Effector memory CD4-positive, alpha-beta T cell (primary cell): Measurements from ENCODE around the gene SLAMF6.
"Not testable (repeated sequence)": the region's sequence is repeated elsewhere in the genome, so short reads cannot be mapped to it uniquely, and the experiment has no call there.

Experiments
- DNase-seq, 3 donors: peaks; one replicate each; pipeline ENCODE4 v3.0.0-alpha.2; 2020
- H3K27ac ChIP-seq: 2 replicates; pipeline ENCODE4 v1.7.0; 2013; ENCODE audit warnings: mild to moderate bottlenecking, low read length, moderate library complexity; ENCODE audit not compliant: insufficient read depth, poor library complexity, severe bottlenecking
- H3K27me3 ChIP-seq: replicated peaks from 2 replicates; pipeline ENCODE4 v1.7.0; 2013; ENCODE audit warnings: mild to moderate bottlenecking, low read length; ENCODE audit not compliant: insufficient read depth, control insufficient read depth, poor library complexity, severe bottlenecking
- H3K36me3 ChIP-seq: 2 replicates; pipeline ENCODE4 v1.7.0; 2013; ENCODE audit warnings: mild to moderate bottlenecking, low read length, moderate library complexity; ENCODE audit not compliant: control insufficient read depth, insufficient read depth
- H3K4me1 ChIP-seq: 2 replicates; pipeline ENCODE4 v1.7.0; 2013; ENCODE audit warnings: low read length, mild to moderate bottlenecking; ENCODE audit not compliant: control insufficient read depth, insufficient read depth, poor library complexity, severe bottlenecking
- H3K4me3 ChIP-seq: 2 replicates; pipeline ENCODE4 v1.7.0; 2013; ENCODE audit warnings: low read length, low read depth, mild to moderate bottlenecking; ENCODE audit not compliant: insufficient read depth, poor library complexity, severe bottlenecking
- H3K9me3 ChIP-seq: 2 replicates; pipeline ENCODE4 v1.7.0; 2013; ENCODE audit warnings: mild to moderate bottlenecking, low read length, moderate library complexity; ENCODE audit not compliant: control insufficient read depth

The SLAMF6 gene

DNA sequence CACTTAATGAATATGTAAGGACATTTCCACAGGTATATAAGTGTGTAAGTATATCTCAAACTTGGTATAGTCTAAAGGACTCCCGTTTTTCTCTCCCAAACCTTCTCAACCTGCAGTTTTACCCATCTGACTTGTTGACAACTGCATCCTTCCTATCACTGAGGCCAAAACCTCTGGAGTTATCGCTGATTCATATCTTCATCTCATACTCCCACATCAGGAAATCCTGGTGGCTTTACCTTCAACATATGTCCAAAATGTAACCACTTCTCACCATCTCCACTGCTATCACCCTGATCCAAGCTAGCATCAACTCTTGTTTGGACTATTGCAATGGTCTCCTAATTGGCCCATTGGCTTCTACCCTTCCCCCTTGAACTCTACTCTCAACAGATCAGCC is 30.4 kb downstream of the SLAMF6 start:
- H3K4me3 ChIP-seq: no peak overlapping the region
- no peaks in the 10 kb centered on the region for H3K4me1 ChIP-seq
- no peak overlapping the region for H3K27ac ChIP-seq
- no peaks in the 10 kb centered on the region for H3K27me3 ChIP-seq
- H3K36me3 ChIP-seq: peaks cover 58% of the 10 kb centered on the region
- DNase-seq: no peak
- H3K9me3 ChIP-seq: no peaks in the 10 kb centered on the region

DNA sequence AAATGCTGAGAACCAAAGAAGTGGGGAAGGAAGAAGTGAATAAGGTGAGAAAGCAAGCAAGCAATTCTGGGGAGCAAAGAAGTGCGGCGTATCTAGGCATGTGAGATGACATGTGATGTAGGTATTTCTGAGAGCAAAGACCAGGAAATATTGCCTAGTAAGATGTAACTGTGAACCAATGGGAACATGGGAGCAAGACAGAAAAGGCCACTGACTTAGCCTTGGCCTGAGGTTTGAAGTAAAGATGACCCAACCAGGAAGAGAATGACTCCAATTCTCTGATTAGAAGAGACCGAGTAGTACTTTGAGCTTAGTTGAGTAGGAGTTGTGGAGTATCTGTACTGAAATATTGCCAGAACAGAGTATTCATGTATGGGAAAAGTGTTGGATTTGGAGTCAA is 31.1 kb downstream of the SLAMF6 start:
- Histone ChIP-seq H3K4me3 (no peak overlapping the region), H3K36me3 (peaks cover 63% of the 10 kb centered on the region), H3K27ac (no peak overlapping the region), H3K9me3 (no peaks in the 10 kb centered on the region), H3K27me3 (no peaks in the 10 kb centered on the region), H3K4me1 (no peaks in the 10 kb centered on the region)
- no peak for DNase-seq

DNA sequence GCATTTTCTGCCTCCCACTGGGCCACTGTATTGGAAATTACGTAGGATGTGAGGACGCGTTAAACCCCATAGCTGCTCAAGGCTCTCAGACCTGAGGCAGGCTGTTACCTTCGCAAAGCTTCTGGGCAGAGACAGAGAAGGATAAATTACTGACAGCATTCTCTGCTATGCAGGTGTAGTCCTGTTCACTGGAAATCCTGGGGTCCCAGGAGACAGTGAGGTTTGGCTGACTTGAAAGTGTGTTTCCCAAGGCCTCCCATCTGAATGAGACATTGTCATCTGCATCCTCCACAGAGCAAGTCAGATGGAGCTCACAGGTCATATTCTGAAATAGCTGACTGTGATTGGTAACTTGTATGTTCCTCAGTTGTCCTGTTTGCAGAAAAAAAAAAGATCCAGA is 32.0 kb downstream of the SLAMF6 start:
- peak overlapping the region; percentile 0 for H3K27ac ChIP-seq
- H3K9me3 ChIP-seq: no peaks in the 10 kb centered on the region
- H3K36me3 ChIP-seq: peaks cover 64% of the 10 kb centered on the region
- no peak for DNase-seq
- H3K27me3 ChIP-seq: no peaks in the 10 kb centered on the region
- H3K4me3 ChIP-seq: no peak overlapping the region
- H3K4me1 ChIP-seq: no peaks in the 10 kb centered on the region

DNA sequence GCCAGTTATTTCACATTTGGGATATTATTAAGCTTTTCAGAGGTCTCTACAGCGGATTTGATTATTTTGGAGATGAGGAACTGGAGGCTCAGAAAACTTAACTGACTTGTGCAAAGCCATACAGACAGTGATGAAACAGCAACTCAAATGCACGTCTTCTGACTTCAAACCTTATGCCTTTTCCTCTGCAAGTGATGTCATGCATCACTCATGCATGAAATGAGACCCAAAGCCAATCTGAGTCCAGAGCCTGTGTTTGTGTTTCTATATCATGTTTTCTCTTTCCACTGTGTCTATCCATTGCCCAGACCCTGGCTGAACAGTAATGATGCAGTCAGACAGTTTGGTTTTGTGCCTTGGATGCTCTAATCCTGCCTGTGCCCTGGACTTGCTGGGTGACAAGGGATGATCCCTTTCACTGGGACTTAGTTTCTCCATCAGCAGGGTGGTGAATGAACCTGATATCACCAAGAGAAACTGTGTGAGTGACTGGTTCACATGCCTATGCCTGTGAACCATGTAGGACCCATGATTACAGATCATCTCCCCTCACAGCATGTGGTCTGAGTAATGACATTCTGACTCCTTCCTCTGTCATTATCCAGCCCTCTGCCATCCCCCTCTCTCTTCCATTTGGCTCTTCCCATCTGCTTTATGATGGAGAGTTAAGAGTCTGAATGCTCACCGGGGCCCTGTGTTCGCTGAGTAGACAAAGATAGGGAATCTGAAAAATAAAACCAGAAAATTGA is 33.4 kb downstream of the SLAMF6 start:
- no peak for DNase-seq
- peaks cover 62% of the 10 kb centered on the region for H3K36me3 ChIP-seq
- H3K4me1 ChIP-seq: no peaks in the 10 kb centered on the region
- H3K27ac ChIP-seq: no peak overlapping the region
- H3K9me3 ChIP-seq: no peaks in the 10 kb centered on the region
- no peaks in the 10 kb centered on the region for H3K27me3 ChIP-seq
- no peak overlapping the region for H3K4me3 ChIP-seq

DNA sequence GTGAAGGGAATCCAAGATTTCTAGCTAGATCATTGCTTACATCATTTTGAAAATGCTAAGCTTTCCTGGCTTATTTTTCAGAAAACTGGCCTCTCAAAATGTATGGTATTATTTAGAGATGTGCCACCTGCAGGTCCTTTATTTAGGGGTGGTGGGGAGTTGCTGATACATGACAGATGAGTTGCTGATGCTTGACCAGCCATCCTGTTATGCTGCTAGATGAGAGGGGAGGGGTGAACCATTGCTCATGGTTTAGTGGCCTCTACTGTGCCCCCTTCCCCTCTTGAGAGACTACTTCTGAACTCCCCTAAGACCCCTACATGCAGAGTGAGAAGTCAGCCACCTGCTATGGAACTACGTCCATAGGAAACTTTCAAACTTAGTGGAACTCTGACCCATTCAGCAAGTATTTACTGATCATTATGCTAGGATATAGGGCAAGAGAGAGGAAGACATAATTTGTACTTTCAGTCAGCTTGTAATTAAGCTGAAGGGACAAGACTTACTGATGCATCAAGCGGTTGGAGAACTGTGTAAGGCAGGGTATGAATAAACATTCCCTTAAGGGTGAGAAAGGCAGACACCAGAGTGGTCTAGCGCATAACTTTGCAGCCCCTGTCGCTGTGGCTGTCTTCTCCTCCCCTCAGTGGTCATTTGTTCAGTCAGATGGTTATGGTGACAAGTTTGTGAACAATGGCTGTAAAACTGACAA is 34.6 kb downstream of the SLAMF6 start:
- H3K27ac ChIP-seq: no peak overlapping the region

DNA sequence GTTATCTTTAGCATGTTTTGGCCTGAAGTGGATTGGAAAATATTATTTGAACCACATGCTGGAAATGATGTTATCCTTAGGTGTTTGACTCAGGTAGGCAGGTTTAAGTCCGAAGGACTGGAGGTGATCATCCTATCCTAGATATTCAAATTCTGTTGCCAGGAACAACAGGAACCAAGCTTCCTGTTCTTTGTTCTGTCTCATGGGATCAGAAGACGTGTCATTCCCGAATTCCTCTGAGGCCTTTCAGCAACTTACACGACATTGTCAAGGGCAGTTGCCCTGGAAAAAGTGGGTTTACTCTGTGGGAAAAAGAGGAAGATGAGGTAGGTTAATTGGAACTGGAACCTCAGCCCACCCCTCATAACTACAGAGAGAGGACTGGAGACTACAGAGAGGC is 36.6 kb downstream of the SLAMF6 start:
- no peak for DNase-seq
- Histone ChIP-seq H3K4me3 (no peak overlapping the region), H3K27me3 (no peaks in the 10 kb centered on the region), H3K9me3 (no peaks in the 10 kb centered on the region), H3K4me1 (no peaks in the 10 kb centered on the region), H3K36me3 (peaks cover 51% of the 10 kb centered on the region), H3K27ac (no peak overlapping the region)

More for the DNA sequence above, 34.6 kb downstream of the SLAMF6 start:
- no peak for DNase-seq
- no peaks in the 10 kb centered on the region for H3K27me3 ChIP-seq
- no peak overlapping the region for H3K4me3 ChIP-seq
- H3K9me3 ChIP-seq: no peaks in the 10 kb centered on the region
- peaks cover 61% of the 10 kb centered on the region for H3K36me3 ChIP-seq
- no peaks in the 10 kb centered on the region for H3K4me1 ChIP-seq

DNA sequence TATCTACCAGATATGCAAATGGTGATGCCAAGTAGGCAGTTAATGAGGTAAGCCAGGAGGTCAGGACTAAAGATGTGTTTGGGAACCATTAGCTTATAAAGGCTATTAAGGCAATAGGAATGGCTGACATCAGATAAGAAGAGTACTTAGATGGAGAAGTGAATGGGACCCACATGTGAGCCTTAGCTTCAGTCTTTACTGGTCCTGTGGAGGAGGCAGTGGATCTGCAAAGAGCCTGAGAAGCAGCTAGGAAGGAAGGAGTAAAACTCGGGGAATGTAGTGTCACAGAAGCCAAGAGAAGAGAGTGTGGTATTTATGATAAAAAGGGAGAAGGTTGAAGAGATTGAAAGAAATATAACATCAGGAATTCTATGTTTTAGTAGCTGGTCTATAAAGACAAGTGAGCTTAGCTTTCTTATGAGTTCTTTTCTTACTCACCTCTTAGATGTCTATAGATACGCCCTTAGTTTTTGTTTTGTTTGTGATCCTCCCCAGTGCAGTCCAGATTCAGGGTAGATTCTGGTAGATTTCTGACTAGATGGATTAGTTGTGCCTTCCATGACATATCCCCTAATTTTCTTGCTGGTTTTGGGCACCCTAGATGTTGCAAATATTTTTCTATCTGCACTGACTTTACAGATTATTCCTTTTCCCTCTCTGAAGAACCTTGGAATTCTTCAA is 39.4 kb downstream of the SLAMF6 start:
- no peak overlapping the region for H3K27ac ChIP-seq
- no peak for DNase-seq

DNA sequence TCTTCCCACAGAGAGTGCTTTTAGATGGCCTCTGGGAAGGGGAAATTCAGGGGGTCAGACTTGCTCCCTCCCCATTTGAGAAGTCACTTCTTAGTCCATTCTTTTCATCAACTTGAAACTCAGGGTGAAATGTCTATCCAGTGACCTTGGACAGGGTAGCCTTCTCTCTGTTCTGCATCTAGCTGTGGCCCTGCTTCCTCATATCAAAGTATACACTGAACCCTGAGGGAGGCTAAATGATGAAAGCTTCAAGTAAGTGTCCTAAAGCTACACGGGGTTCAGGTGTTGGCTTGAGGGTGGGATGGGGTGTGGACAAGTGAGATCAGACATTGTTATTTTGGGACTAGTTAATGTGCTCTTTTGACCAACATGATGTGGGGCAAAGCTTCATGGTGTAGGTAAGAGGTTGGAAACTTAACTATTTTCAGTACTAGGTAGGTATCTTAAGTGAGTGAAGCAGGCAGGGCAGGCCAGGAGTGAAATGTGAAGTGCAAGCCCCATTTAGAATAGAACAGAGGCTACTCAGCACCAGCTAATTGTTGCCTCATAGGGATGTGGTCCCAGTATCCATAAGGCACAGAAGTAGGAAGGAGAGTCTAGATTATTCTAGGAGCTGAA is 41.0 kb downstream of the SLAMF6 start:
- H3K27ac ChIP-seq: no peak overlapping the region
- no peaks in the 10 kb centered on the region for H3K4me1 ChIP-seq
- H3K27me3 ChIP-seq: no peaks in the 10 kb centered on the region
- no peak overlapping the region for H3K4me3 ChIP-seq
- peaks cover 16% of the 10 kb centered on the region for H3K36me3 ChIP-seq
- no peaks in the 10 kb centered on the region for H3K9me3 ChIP-seq
- no peak for DNase-seq

More for the DNA sequence above, 39.4 kb downstream of the SLAMF6 start:
- no peaks in the 10 kb centered on the region for H3K9me3 ChIP-seq
- H3K4me1 ChIP-seq: no peaks in the 10 kb centered on the region
- H3K4me3 ChIP-seq: no peak overlapping the region
- H3K27me3 ChIP-seq: no peaks in the 10 kb centered on the region
- H3K36me3 ChIP-seq: peaks cover 29% of the 10 kb centered on the region

DNA sequence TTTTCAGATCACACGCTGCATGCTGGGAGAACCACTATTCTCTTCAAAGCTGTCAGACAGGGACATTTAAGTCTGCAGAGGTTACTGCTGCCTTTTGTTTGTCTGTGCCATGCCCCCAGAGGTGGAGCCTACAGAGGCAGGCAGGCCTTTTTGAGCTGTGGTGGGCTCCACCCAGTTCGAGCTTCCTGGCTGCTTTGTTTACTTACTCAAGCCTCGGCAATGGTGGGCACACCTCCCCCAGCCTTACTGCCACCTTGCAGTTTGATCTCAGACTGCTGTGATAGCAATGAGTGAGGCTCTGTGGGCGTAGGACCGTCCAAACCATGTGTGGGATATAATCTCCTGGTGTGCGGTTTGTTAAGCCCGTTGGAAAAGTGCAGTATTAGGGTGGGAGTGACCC is 42.3 kb downstream of the SLAMF6 start:
- not testable (repeated sequence) for H3K4me3 ChIP-seq, H3K9me3 ChIP-seq, H3K27me3 ChIP-seq, DNase-seq, H3K36me3 ChIP-seq, H3K4me1 ChIP-seq, H3K27ac ChIP-seq
